Fibroblast of mammary gland (primary cell): Measurements from ENCODE around the gene BTN1A1.

Experiments used
- DNase-seq: peaks from one replicate; pipeline ENCODE4 v3.0.0-alpha.2; 2010; ENCODE audit warnings: low read depth
- H3K4me3 ChIP-seq: 2 replicates; pipeline ENCODE4 v1.5.1; 2011; ENCODE audit warnings: low read depth, mild to moderate bottlenecking, low read length, moderate library complexity; ENCODE audit not compliant: control insufficient read depth
- TF ChIP-seq, protein P1 (sequence below): conservative IDR thresholded peaks from 2 replicates; pipeline ENCODE4 v1.5.1; 2011; ENCODE audit warnings: low read depth, low read length, inconsistent platforms; ENCODE audit not compliant: control insufficient read depth, insufficient read depth

BTN1A1 gene

DNA sequence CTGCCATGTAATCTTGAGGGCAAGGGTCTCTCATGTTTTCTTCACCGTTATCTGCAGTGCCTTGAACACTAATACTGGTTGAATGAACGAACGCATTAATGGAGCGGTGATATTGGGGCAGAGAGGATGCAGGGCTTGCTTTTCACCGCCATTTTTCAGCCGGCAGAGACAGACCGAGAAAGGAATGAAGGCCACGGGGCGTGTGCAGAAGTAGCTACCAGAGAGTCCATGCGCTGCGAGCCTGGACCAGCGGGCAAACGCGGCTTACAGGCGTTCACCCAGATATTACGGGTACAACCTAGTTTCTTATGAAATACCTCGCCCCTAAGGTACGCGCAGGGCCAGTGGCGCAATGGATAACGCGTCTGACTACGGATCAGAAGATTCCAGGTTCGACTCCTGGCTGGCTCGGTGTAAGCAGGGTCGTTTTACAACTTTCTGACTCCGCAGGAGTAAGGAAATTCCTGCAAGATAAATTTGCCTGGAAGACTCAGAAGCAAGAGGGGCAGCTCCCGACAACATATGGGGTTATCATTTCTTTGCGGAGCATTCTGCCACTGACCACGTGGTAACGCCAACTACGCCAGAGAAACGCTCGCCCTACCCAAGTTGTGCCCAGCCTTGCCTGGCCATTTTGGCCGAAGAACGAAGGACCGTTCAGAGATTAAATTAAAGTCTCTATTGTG lies 37.2 kb downstream of the BTN1A1 start:
- DNase-seq, result peak; percentile 96
- H3K4me3 ChIP-seq, result peak overlapping the region; percentile 92

DNA sequence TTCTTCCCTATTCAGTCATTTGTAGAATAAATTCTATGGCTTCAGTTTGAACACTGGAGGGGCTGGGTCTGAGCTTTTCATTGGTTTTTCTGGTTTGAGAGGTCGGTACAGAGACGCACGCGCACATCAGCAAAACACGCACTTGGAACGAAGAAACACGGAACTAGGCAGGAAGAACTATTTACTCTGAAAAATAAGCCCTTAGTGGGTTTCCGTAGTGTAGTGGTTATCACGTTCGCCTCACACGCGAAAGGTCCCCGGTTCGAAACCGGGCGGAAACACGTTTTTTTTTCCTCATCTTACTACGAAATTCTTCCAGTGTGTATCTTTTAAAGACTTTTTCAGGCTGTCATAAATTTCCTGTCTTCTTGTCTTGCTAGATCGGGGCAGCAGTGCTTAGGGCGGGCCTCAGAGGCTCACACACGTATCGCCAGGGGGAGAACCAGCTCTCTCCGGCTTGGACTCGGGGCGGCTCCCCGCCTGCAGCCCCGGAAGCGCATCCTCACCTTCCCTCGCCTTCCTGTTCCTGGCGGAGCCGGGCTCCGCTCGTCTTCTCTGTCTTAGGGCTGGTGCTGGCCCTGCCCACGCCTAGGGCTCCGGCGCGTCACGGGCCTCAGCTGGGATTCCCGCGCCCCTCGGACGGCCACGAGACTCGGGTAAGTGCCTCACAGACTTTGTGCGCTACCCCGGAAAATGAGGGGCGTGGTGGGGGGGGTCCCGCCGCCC lies 37.9 kb downstream of the BTN1A1 start, which contains the start of gene HMGN4:
TSS of gene HMGN4 (plus strand) at position 521 of the 726 bp plus-strand sequence. CDS start 6,841 bp downstream, outside the sequence.
- TF ChIP-seq, protein P1, sequence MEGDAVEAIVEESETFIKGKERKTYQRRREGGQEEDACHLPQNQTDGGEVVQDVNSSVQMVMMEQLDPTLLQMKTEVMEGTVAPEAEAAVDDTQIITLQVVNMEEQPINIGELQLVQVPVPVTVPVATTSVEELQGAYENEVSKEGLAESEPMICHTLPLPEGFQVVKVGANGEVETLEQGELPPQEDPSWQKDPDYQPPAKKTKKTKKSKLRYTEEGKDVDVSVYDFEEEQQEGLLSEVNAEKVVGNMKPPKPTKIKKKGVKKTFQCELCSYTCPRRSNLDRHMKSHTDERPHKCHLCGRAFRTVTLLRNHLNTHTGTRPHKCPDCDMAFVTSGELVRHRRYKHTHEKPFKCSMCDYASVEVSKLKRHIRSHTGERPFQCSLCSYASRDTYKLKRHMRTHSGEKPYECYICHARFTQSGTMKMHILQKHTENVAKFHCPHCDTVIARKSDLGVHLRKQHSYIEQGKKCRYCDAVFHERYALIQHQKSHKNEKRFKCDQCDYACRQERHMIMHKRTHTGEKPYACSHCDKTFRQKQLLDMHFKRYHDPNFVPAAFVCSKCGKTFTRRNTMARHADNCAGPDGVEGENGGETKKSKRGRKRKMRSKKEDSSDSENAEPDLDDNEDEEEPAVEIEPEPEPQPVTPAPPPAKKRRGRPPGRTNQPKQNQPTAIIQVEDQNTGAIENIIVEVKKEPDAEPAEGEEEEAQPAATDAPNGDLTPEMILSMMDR, result no peak
- DNase-seq, result peak; percentile 90
- H3K4me3 ChIP-seq, result peak within 1 kb of the TSS; percentile 92

More for the DNA sequence above, 37.2 kb downstream of the BTN1A1 start:
- TF ChIP-seq, protein P1, result no peak

DNA sequence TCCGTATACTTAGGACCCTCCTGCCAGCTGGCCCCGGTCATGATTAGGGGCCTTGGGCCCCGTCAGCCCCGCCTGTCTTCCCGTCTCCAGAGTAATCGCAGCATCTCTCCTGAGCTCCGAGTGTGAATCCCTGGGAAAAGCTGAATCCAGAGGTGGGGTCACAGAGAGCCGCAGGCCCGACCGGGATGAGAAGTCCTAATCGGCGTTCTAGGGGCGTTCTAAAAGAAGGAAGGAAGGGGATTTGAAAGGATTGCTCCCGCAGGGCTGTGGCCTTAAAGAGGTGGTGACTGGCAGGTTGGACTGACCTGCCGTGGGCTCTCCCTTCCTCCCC lies 38.4 kb downstream of the BTN1A1 start:
- TF ChIP-seq, protein P1, result no peak
- no peak for DNase-seq
- H3K4me3 ChIP-seq, result peak overlapping the region; percentile 92

DNA sequence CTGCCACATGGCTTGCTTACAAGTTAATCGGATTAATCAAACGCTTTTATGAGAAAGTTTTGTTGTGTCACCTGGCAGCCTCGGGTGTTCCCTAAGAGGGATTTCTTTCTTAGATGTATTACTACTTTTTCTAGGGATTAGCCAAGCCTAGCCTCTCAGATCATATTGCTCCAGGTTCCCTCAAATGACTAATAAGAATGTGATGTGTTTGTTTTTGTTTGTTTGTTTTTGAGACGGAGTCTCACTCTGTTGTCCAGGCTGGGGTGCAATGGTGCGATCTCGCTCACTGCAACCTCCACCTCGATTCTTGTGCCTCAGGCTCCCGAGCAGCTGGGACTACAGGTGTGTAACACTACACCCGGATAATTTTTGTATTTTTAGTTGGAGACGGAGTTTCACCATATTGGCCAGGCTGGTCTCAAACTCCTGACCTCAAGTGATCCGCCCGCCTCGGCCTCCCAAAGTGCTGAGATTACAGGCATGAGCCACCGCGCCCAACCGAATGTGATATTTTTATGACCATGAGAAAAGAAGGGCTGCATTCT lies 39.0 kb downstream of the BTN1A1 start:
- peak overlapping the region; percentile 92 for H3K4me3 ChIP-seq
- TF ChIP-seq, protein P1, result no peak
- DNase-seq, result no peak

DNA sequence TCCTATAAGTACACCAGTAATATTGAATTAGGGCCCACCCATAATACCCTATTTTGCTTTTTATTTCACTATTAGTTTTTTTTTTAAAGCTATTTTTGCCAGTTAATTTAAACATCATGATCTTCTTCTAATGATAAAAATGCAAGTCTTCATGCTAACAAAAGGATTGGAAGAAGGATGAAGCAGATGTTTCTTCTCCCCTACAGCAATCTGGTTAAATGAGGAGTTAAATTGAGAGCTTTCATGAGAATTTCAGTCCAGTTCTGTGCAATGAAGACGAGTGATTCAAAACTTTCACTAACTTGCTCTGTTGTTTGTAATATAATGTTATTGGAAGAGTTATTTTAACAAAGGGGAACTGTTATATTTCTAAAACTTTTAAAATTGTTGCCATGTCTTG lies 41.5 kb downstream of the BTN1A1 start:
- H3K4me3 ChIP-seq, result no peak overlapping the region
- no peak for DNase-seq
- TF ChIP-seq, protein P1, result no peak

DNA sequence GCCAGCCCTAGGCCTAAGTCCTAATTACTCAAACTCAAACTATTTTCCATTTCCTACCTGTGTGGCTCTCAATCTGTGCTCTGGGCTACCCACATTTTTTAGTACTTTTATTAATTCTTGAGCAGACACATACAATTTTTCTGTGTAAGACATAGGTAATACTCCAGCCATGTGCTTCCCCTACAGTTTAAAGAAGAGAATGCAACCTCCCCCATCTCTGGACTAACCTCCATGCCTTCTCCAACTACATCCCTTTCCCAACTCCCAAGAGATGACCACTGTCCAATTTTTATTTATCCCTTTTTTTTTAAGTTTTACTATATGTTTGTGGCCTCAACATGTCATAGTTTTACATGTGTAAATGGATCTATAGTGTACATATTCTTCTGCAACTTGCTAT lies 43.9 kb downstream of the BTN1A1 start:
- peak; percentile 46 for DNase-seq
- H3K4me3 ChIP-seq, result no peak overlapping the region
- TF ChIP-seq, protein P1, result peak; percentile 46
